Measurements from ENCODE around the gene DGCR6L. TPM values are rescaled to one million over a fixed set of nuclear protein-coding genes. Genes with fewer than 3 reads are reported as not detected.

Gene DGCR6L
- total RNA-seq, 1 experiment from 2014 or later: 68.5 TPM

- no peaks in the 10 kb centered on the region for H3K36me3 Mint-ChIP-seq
- no peak overlapping the region for H3K4me3 Mint-ChIP-seq
- no peak overlapping the region for H3K27ac Mint-ChIP-seq
- no peaks in the 10 kb centered on the region for H3K27me3 Mint-ChIP-seq (ENCODE audit: low read depth)
- no peaks in the 10 kb centered on the region for H3K9me3 Mint-ChIP-seq
- DNase-seq (ENCODE audit: low spot score): no peak
- TF ChIP-seq ARID4B (CRISPR knock-in tag; IDR thresholded peaks at IDR 0.05; ENCODE audit: borderline replicate concordance) (no peak), ZNF263 (CRISPR knock-in tag; IDR thresholded peaks at IDR 0.05; ENCODE audit: low read depth) (no peak), CBFB (CRISPR knock-in tag; IDR thresholded peaks at IDR 0.05; ENCODE audit: low read depth) (no peak), ATF3 (CRISPR knock-in tag; conservative IDR thresholded peaks at IDR 0.05) (no peak), ZNF671 (CRISPR knock-in tag; IDR thresholded peaks at IDR 0.05) (no peak)
- TF ChIP-seq, protein P1, sequence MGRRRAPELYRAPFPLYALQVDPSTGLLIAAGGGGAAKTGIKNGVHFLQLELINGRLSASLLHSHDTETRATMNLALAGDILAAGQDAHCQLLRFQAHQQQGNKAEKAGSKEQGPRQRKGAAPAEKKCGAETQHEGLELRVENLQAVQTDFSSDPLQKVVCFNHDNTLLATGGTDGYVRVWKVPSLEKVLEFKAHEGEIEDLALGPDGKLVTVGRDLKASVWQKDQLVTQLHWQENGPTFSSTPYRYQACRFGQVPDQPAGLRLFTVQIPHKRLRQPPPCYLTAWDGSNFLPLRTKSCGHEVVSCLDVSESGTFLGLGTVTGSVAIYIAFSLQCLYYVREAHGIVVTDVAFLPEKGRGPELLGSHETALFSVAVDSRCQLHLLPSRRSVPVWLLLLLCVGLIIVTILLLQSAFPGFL (CRISPR knock-in tag; IDR thresholded peaks at IDR 0.05; ENCODE audit: borderline replicate concordance): no peak
- ChIA-PET CTCF (interaction anchor here (1.1 to 3.6 kb wide), 11 partner anchors 11 to 129 kb away, joined by 3 to 43 read pairs (median 4); partner anchors contain the start of gene DGCR6L), POLR2A (interaction anchor here (1.1 kb wide), 1 partner anchor 125 kb away, joined by 3 read pairs; no protein-coding TSS in a partner anchor)
- H3K4me1 Mint-ChIP-seq: no peaks in the 10 kb centered on the region
- no peak for ATAC-seq
Measured at GRCh38 chr22:20283674-20284066, 36.2 kb downstream of the DGCR6L start.

DNA sequence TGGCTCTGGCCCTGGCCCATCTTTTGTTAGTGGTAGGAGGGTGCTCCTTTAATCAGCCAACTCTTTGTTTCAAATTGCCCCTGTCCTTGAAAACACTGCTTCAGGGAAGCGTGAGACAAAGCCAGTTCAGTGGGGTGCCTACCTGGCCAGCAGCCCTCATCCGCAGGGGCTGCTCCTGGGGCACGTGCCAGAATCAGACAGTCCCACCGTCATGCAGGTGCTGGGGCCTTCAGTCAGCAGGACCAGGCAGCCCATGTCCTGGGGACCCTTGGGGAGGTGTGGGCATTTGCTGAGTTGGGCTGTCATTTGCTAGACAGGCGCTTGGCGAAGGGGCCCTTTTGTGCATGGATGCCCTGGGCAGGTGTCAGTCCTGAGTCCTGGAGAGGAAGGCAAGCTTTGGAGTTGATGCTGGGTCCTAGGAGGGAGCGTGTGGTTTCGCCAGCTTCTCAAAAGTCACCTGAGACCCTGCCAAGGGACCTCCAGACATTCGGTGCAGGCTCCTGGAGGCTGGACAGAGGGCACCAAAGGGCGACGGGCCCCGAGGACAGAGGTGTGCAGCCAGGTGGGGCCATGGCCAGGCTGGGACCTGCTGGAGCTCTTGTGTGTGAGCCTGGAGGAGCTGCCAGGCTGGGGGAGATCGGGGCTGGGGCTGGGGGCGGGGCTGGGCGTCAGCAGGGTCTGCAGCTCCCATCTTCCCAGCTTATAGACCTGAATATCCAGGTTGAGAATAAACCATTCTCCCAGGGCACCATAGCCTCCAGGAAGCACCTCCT lies 36.8 kb downstream of the DGCR6L start:
- ATAC-seq (no peak), DNase-seq (ENCODE audit: low spot score) (no peak)
- ChIA-PET POLR2A (no interaction called here), CTCF (interaction anchor here (0.6 to 3.6 kb wide), 11 partner anchors 12 to 135 kb away, joined by 3 to 43 read pairs (median 4); partner anchors contain the start of gene DGCR6L)
- Mint-ChIP-seq H3K9me3 (no peaks in the 10 kb centered on the region), H3K27ac (no peak overlapping the region), H3K4me3 (no peak overlapping the region), H3K27me3 (ENCODE audit: low read depth) (no peaks in the 10 kb centered on the region), H3K4me1 (no peaks in the 10 kb centered on the region), H3K36me3 (no peaks in the 10 kb centered on the region)
- TF ChIP-seq HMGXB4 (CRISPR knock-in tag; IDR thresholded peaks at IDR 0.05) (no peak), CREM (CRISPR knock-in tag; IDR thresholded peaks at IDR 0.05) (no peak), ZNF532 (CRISPR knock-in tag; IDR thresholded peaks at IDR 0.05; ENCODE audit: borderline replicate concordance) (no peak), KAT7 (CRISPR knock-in tag; IDR thresholded peaks at IDR 0.05; ENCODE audit: borderline replicate concordance) (no peak), ZNF512 (CRISPR knock-in tag; IDR thresholded peaks at IDR 0.05; ENCODE audit: borderline replicate concordance) (no peak), GRHL2 (CRISPR knock-in tag; IDR thresholded peaks at IDR 0.05; ENCODE audit: insufficient replicate concordance, severe bottlenecking) (no peak), CBFB (CRISPR knock-in tag; IDR thresholded peaks at IDR 0.05; ENCODE audit: low read depth) (no peak), GABPB1 (CRISPR knock-in tag; IDR thresholded peaks at IDR 0.05) (no peak), TEAD1 (CRISPR knock-in tag; IDR thresholded peaks at IDR 0.05) (no peak), ZNF219 (CRISPR knock-in tag; IDR thresholded peaks at IDR 0.05; ENCODE audit: borderline replicate concordance) (no peak)

Measured in WTC11 (cell line).